Colonic mucosa (tissue), 4 donors: ENCODE data around the gene NOL8. TPM values are rescaled to one million over a fixed set of nuclear protein-coding genes. Genes with fewer than 3 reads are reported as not detected.

Experiments used
- DNase-seq: peaks from one replicate; pipeline ENCODE4 v3.0.0-alpha.2; 2020
- H3K27ac ChIP-seq: fragments of 200-600 bp; one replicate; pipeline ENCODE4 v1.8.0; 2021
- H3K27me3 ChIP-seq: fragments of 200-600 bp; one replicate; pipeline ENCODE4 v1.8.0; 2021
- H3K36me3 ChIP-seq: fragments of 200-600 bp; one replicate; pipeline ENCODE4 v1.8.0; 2021
- H3K4me1 ChIP-seq: fragments of 200-600 bp; one replicate; pipeline ENCODE4 v1.8.0; 2021; ENCODE audit warnings: mild to moderate bottlenecking
- H3K4me3 ChIP-seq: fragments of 200-600 bp; one replicate; pipeline ENCODE4 v1.8.0; 2021
- H3K9ac ChIP-seq, 2 donors: one replicate each; pipeline ENCODE4 v1.7.0; 2013; ENCODE audit warnings: control low read depth in 2 of 2, low read depth in 2 of 2, low read length in 2 of 2
- H3K9me3 ChIP-seq: fragments of 200-600 bp; one replicate; pipeline ENCODE4 v1.8.0; 2021
- intact Hi-C: fragments of 100-400 bp; cut with DNase I; formaldehyde crosslinking; loops from one replicate; pipeline ENCODE4 v1.14.1; 2022
- total RNA-seq, 2 donors: library from RNA; stranded (reverse); fragmentation: NEBNext Ultra II Directional in 1 of 2; extraction: Animal tissue kit (Norgen Biotek cat#: 25700) in 1 of 2; gene quantifications; one replicate each; pipeline ENCODE4 v1.2.1, GENCODE V29; 2021
- TF ChIP-seq, protein P1 (sequence below): fragments of 200-600 bp; IDR thresholded peaks from one replicate; pipeline ENCODE4 v1.8.0; 2022; ENCODE audit warnings: antibody characterized with exemption, mild to moderate bottlenecking
- donor health status: healthy.
- donor health status: DM: no; HTN: no; CAD: no.
- donor health status: DM: no; HTN: no; CAD: no.

NOL8 gene
- total RNA-seq, 2 donors from 2014 or later, result 17.6 to 26.4 TPM

DNA sequence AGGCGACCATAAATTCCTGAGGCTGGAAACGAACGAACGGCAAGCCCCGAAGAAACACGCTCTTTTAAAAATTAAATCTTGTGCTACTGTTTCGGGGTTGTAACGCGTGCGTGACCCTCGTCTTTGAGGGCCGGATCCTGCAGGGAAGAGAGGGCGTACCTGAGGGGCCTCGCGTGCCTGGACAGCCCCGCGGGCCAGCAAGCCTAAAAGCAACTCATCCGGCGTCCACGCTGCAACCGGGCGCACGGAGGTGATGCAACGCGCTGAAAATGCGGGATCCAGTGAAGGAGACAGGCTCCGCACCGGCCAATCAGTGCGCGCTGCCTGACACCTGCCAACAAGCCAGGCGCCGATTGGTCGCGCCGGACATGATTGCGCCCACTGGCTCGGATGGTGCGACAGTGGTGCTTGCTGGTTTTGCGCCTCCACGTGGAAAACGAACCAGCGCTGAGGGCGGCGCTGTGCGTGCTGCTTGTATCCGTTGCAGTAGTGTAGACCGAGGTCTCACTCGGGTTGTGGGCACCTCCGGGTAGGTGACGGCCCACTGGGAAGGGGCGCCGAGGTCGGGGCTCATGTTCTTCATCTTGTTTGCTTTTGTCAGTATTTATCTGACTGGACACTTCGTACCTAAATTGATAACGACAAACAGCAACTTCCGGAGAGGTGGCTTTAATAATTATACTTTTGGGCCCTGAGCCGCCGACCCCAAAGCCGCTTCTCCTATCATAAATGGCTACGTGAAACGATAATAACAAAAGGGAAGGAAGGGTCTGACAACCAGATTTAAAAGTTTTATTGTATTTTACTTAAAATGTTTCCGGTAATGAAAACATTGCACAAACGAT is 31.5 kb downstream of the NOL8 start, which contains the start of gene IARS1:
TSS of gene IARS1 (minus strand) at position 246 of the 845 bp plus-strand sequence. CDS start 4,278 bp downstream, outside the sequence.
- no peaks in the 10 kb centered on the region for H3K9me3 ChIP-seq
- peak; percentile 99 for DNase-seq
- intact Hi-C loops, result no loop called here
- peaks cover 11% of the 10 kb centered on the region for H3K4me1 ChIP-seq
- H3K27me3 ChIP-seq, result no peaks in the 10 kb centered on the region
- peak within 1 kb of the TSS; percentile 68 to 82 for H3K9ac ChIP-seq
- peaks cover 8% of the 10 kb centered on the region for H3K36me3 ChIP-seq
- peak within 1 kb of the TSS; percentile 82 for H3K4me3 ChIP-seq
- TF ChIP-seq, protein P1, sequence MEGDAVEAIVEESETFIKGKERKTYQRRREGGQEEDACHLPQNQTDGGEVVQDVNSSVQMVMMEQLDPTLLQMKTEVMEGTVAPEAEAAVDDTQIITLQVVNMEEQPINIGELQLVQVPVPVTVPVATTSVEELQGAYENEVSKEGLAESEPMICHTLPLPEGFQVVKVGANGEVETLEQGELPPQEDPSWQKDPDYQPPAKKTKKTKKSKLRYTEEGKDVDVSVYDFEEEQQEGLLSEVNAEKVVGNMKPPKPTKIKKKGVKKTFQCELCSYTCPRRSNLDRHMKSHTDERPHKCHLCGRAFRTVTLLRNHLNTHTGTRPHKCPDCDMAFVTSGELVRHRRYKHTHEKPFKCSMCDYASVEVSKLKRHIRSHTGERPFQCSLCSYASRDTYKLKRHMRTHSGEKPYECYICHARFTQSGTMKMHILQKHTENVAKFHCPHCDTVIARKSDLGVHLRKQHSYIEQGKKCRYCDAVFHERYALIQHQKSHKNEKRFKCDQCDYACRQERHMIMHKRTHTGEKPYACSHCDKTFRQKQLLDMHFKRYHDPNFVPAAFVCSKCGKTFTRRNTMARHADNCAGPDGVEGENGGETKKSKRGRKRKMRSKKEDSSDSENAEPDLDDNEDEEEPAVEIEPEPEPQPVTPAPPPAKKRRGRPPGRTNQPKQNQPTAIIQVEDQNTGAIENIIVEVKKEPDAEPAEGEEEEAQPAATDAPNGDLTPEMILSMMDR, result peak; percentile 16
- H3K27ac ChIP-seq, result peak within 1 kb of the TSS; percentile 78

DNA sequence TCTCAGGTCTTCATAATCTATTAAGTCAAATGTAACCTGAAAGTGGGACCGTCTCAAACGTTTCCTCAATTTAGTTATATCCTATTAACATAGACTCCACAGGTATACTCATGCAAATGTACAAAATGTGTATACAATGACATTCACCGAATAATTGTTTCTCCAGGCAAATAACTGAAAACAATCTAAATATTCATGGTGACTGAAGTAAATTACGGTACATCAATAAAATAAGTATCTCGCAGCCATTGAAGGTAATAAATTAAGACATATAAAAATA is 32.1 kb downstream of the NOL8 start:
- Histone ChIP-seq H3K9ac (peak overlapping the region in 1 of 2 donors; percentile 82), H3K36me3 (peaks cover 1% of the 10 kb centered on the region), H3K27me3 (no peaks in the 10 kb centered on the region), H3K9me3 (no peaks in the 10 kb centered on the region), H3K4me1 (peaks cover 11% of the 10 kb centered on the region), H3K4me3 (peak overlapping the region; percentile 82), H3K27ac (no peak overlapping the region)
- intact Hi-C loops, result no loop called here
- no peak for DNase-seq
- TF ChIP-seq, protein P1, result no peak

DNA sequence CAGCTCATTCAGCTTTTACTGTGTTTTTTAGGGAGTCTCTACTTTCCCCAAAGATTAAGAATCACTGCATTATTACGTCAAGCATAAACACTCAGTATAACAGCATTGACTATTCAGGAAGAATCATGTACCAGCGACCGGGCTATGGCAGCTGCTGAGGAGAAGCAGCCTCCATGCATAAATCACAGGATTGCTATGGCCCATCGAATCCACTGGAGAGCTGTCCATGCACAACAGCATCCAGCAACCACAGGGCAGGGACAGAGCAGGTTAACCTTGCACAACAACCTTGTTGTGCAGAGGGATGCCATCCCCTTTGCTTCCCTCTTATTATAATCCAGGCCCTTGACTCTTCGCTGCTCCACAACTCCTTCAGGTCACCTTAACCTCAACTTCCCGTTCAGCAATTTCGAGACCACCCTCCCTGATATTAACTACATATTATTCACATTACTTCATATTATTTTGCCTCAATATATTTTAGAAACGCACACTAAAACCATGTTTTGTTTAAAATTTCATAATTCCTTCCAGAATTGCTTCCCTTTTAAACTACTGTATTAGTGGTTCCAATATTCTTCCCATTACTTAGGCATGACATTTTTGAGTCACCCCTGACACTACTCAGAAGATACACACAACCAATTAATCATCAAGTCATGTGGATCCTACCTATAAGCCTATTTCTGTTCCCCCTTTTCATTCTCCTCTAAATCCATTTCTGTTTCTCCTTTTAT is 32.6 kb downstream of the NOL8 start:
- TF ChIP-seq, protein P1, result no peak
- Histone ChIP-seq H3K36me3 (no peaks in the 10 kb centered on the region), H3K4me3 (peak overlapping the region; percentile 82), H3K27ac (no peak overlapping the region), H3K9me3 (no peaks in the 10 kb centered on the region), H3K27me3 (no peaks in the 10 kb centered on the region), H3K4me1 (peaks cover 11% of the 10 kb centered on the region), H3K9ac (peak overlapping the region in 1 of 2 donors; percentile 82)
- DNase-seq, result no peak
- intact Hi-C loops, result no loop called here

DNA sequence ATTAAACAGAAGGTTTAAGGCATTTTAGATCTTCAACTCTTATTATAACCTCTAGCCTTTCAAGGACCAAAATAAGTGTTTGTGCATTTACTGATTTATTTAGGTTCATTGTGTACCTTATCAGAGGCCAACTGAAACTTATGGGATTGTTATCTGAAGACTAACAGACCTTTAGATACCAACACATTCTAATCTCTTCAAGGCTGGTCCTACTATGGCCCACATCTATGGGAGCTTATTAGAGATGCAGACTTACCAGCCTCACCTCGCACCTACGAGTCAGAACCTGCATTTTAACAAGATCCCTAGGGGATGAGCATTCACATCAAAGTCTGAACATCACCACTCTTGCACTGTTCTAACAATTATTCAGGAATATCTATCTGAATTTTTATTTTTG is 33.6 kb downstream of the NOL8 start:
- Histone ChIP-seq H3K27ac (no peak overlapping the region), H3K9me3 (no peaks in the 10 kb centered on the region), H3K4me1 (peaks cover 11% of the 10 kb centered on the region), H3K4me3 (no peak overlapping the region), H3K9ac (no peak overlapping the region), H3K27me3 (no peaks in the 10 kb centered on the region), H3K36me3 (no peaks in the 10 kb centered on the region)
- intact Hi-C loops, result no loop called here
- TF ChIP-seq, protein P1, result no peak
- no peak for DNase-seq

DNA sequence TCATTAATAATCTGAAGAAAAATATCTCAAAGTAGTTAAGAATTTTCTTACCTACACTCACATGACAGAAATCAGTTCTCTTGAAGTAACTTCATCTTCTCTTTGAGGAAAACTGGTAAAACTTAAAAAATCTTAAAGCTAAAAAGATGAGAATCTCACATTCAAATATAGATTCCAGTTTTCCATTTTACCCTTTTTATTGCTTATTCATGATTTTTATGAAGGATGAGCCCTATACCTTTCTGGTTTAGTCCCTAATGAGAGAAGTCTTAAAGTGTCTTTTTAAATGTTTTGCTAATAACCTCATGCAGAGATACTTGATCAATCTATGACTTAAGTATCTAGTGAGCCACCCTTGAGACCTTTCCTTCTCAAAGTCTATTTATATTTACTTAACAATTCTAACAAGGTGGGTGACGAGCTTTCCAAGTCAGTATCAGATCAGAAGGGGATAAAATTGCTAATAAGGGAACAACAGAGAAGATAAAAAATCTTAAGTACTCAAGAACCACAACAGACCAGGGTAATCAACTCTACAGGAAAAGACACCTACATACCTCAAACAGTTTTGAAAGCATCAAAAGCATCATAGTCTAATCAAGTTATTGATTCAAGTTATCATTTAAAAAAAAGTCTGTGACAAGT is 34.2 kb downstream of the NOL8 start:
- Histone ChIP-seq H3K4me1 (peaks cover 11% of the 10 kb centered on the region), H3K36me3 (no peaks in the 10 kb centered on the region), H3K27me3 (no peaks in the 10 kb centered on the region), H3K27ac (no peak overlapping the region), H3K4me3 (no peak overlapping the region), H3K9ac (no peak overlapping the region), H3K9me3 (no peaks in the 10 kb centered on the region)
- no peak for DNase-seq
- intact Hi-C loops, result no loop called here
- TF ChIP-seq, protein P1, result no peak
